Retinal pigment epithelial cell (primary cell): ENCODE data around the gene PLEKHG5.

Experiments
- DNase-seq: peaks from one replicate; pipeline ENCODE4 v3.0.0-alpha.2; 2010; ENCODE audit warnings: low read depth
- H3K4me3 ChIP-seq: 2 replicates; pipeline ENCODE4 v1.5.1; 2011; ENCODE audit warnings: mild to moderate bottlenecking, low read length, control low read depth, moderate library complexity
- CTCF ChIP-seq: conservative IDR thresholded peaks from 2 replicates; pipeline ENCODE4 v1.5.1; 2011; ENCODE audit warnings: low read depth, low read length, control low read depth, inconsistent platforms

PLEKHG5 gene

GRCh38 chr1:6500544-6501278 is 9.2 kb upstream of the PLEKHG5 start:
- H3K4me3 ChIP-seq, result no peak overlapping the region
- no peak for TF ChIP-seq CTCF
- no peak for DNase-seq

DNA sequence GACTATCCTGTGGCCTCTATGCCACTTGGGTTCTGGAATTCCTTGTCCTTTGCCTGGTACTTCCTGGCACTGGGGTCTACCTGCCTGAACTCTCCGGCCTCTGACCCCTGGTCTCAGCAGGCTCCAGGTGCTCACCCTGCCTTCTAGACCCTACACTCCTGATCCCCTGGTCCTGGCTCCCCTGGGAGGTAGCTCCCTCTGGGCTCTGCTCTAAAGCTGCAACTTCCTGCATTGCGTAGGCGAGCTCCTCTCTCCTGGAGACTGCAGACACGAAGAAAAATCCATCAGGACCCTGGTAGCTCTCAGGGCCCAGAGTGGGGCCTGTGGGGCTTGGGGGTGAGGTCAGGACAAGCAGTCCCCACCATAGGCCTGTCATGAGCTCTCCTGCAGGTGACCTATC is 7.8 kb upstream of the PLEKHG5 start:
- no peak overlapping the region for H3K4me3 ChIP-seq
- TF ChIP-seq CTCF, result no peak
- DNase-seq, result no peak

DNA sequence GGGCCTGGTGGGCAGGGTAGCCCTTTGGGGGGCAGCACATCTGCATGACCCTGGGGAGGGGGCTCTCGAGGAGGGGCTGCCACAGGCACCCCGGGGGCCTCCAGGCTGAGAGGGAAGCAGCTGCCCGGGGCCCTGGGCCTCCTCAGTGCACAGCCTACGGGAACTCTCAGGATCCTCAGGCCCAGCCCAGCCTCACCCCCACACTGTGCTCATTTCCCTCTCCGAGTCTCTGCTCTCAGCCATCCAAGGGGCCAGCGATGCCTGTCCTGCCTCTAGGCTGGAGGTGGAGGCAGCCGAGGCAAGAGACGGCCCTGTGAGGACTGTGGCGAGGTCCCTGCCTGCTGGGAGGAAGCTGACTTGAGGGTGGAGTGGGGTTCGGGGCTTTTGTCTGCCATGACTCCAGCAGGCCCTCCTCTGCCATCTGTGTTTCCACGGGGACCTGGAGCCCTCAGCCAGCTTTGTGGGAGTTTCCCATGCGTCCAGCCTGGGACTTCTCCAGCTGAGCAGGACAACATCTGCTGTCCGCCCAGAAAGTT is 7.2 kb upstream of the PLEKHG5 start:
- DNase-seq, result no peak
- H3K4me3 ChIP-seq, result no peak overlapping the region
- no peak for TF ChIP-seq CTCF

DNA sequence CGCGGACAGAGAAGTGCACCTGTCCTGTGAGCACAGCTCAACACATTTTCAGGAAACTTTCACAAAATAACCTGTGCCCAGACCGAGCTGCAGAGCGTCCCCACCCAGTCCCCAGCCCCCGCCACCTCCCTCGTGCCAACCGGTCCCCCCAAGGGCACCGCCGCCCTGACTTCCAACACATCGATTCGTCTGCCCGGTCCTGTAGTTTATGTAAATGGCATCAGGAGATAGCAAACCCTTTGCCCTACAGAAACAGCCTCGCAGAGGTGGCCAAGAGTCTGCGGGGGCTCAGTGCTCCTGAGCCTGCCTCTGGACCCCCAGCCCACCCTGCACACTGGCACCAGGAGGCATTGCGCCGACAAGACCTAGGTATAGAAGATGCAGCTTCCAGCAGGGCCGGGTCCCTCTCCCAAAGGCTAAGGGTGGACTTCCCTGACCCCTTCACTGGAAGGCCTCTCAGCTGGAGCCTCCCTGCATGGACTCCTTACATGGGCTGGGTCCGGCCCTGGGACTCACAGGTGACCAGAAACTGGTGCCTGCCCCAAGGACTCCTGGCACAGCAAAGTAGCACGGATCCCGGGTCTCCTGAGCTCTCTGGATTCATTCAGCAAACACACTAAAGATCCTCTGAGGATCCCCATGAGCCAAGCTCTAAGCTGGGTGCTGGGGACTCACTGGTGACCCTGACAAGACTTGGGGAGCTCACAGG is 6.6 kb upstream of the PLEKHG5 start:
- TF ChIP-seq CTCF, result no peak
- H3K4me3 ChIP-seq, result peak overlapping the region; percentile 68
- DNase-seq, result no peak

DNA sequence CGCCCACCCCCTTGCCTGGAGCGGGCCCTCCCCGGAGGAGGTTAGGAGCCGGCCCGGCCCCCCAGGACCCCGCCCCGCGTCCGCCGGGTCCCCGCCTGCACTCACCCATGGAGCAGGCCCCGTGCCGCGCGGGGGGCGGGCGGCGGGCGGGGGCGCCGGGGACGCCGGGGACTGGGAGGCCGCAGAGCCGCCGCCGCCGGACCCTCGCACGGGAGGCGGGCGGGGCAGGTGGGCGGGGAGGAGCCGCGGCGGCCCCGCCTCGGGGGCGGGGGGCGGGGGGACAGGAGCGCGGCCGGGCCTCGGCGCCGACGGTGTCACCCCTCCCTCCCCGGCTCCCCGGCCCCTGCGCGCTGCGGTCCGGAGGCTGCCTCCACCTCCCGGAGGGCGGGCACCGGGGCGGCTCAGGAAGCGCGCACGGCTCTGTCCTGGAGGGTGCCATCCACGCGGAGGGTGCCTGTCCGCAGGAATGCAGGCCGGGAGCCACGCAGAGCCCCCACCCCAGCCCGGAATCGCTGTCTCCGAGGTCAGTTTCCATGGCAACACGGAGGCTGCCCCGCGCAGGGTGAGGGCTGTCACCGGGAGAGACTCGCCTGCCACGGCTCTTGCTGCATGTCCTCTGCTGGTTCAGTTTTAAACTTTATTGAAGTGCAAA is 5.9 kb upstream of the PLEKHG5 start:
- DNase-seq, result no peak
- peak overlapping the region; percentile 68 for H3K4me3 ChIP-seq

GRCh38 chr1:6496890-6497214 is 5.4 kb upstream of the PLEKHG5 start:
- peak overlapping the region; percentile 55 for H3K4me3 ChIP-seq
- no peak for TF ChIP-seq CTCF
- DNase-seq, result no peak

More for the DNA sequence above, 5.9 kb upstream of the PLEKHG5 start:
- no peak for TF ChIP-seq CTCF
